ENCODE measurements around the gene CBX4. TPM values are rescaled to one million over a fixed set of nuclear protein-coding genes. Genes with fewer than 3 reads are reported as not detected.
A peak's percentile ranks its signal among the peaks of the same experiment; 100 is the strongest.

CBX4 gene
- total and polyA plus RNA-seq, 2 of the 13 experiments (the other 11 are each of a cell fraction or from before 2014, with no cell fraction given), result 25.8 to 50.8 TPM

- TF ChIP-seq ZFX (CRISPR knock-in tag; IDR thresholded peaks at IDR 0.05; ENCODE audit: low read depth) (peak; percentile 80), ZNF770 (CRISPR knock-in tag; IDR thresholded peaks at IDR 0.05) (no peak), FOXK2 (IDR thresholded peaks at IDR 0.05) (0 out of 2 replicates have a peak, but pooled peaks have one; percentile 20), ZNF614 (CRISPR knock-in tag; IDR thresholded peaks at IDR 0.05; ENCODE audit: borderline replicate concordance) (peak; percentile 34; the same call in 1 of the 2 replicates), GMEB2 (CRISPR knock-in tag; IDR thresholded peaks at IDR 0.05; ENCODE audit: low read depth) (peak; percentile 64; the same call in 1 of the 2 replicates), HCFC1 (IDR thresholded peaks at IDR 0.05; ENCODE audit: low read depth, low read length) (peak; percentile 25; the same call in 1 of the 2 replicates), ZNF691 (CRISPR knock-in tag; IDR thresholded peaks at IDR 0.05; ENCODE audit: borderline replicate concordance, low read depth) (0 out of 2 replicates have a peak, but pooled peaks have one; percentile 38), CHD2 (IDR thresholded peaks at IDR 0.05; ENCODE audit: low read depth, low read length) (0 out of 2 replicates have a peak, but pooled peaks have one; percentile 17), CC2D1A (CRISPR knock-in tag; IDR thresholded peaks at IDR 0.05) (no peak), THRA (CRISPR knock-in tag; IDR thresholded peaks at IDR 0.05; ENCODE audit: borderline replicate concordance) (peak; percentile 50; the same call in 1 of the 2 replicates), PAX8 (CRISPR knock-in tag; IDR thresholded peaks at IDR 0.05; ENCODE audit: borderline replicate concordance) (no peak), HDAC6 (IDR thresholded peaks at IDR 0.05; ENCODE audit: low read depth, low read length) (no peak), ATF1 (CRISPR knock-in tag; IDR thresholded peaks at IDR 0.05) (peak; percentile 90), ZNF260 (CRISPR knock-in tag; IDR thresholded peaks at IDR 0.05; ENCODE audit: borderline replicate concordance, low read depth) (no peak), MIXL1 (CRISPR knock-in tag; IDR thresholded peaks at IDR 0.05) (no peak), RFX5 (IDR thresholded peaks at IDR 0.05; ENCODE audit: low read depth, low read length) (peak; percentile 87), ZNF484 (CRISPR knock-in tag; IDR thresholded peaks at IDR 0.05; ENCODE audit: borderline replicate concordance, low read depth) (no peak)
- TF ChIP-seq, protein P1, sequence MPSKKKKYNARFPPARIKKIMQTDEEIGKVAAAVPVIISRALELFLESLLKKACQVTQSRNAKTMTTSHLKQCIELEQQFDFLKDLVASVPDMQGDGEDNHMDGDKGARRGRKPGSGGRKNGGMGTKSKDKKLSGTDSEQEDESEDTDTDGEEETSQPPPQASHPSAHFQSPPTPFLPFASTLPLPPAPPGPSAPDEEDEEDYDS (CRISPR knock-in tag; IDR thresholded peaks at IDR 0.05), result peak; percentile 78
- TF ChIP-seq, protein P2, sequence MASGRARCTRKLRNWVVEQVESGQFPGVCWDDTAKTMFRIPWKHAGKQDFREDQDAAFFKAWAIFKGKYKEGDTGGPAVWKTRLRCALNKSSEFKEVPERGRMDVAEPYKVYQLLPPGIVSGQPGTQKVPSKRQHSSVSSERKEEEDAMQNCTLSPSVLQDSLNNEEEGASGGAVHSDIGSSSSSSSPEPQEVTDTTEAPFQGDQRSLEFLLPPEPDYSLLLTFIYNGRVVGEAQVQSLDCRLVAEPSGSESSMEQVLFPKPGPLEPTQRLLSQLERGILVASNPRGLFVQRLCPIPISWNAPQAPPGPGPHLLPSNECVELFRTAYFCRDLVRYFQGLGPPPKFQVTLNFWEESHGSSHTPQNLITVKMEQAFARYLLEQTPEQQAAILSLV (CRISPR knock-in tag; IDR thresholded peaks at IDR 0.05; ENCODE audit: borderline replicate concordance), result peak; percentile 89
- TF ChIP-seq, protein P3, sequence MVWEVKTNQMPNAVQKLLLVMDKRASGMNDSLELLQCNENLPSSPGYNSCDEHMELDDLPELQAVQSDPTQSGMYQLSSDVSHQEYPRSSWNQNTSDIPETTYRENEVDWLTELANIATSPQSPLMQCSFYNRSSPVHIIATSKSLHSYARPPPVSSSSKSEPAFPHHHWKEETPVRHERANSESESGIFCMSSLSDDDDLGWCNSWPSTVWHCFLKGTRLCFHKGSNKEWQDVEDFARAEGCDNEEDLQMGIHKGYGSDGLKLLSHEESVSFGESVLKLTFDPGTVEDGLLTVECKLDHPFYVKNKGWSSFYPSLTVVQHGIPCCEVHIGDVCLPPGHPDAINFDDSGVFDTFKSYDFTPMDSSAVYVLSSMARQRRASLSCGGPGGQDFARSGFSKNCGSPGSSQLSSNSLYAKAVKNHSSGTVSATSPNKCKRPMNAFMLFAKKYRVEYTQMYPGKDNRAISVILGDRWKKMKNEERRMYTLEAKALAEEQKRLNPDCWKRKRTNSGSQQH (CRISPR knock-in tag; IDR thresholded peaks at IDR 0.05; ENCODE audit: low read depth), result no peak; the same call in none of the 2 replicates
These were observed 42.3 kb downstream of the CBX4 start, which contains the start of gene CBX8 (continued) for GRCh38 chr17:79796763-79797491.
